ENCODE results near the gene ADAM8.

ADAM8 gene

GRCh38 chr10:133212853-133213494, 63.7 kb downstream of the ADAM8 start:
- no peak for DNase-seq (ENCODE audit: low spot score)
